ENCODE data around the gene COMT. TPM values are rescaled to one million over a fixed set of nuclear protein-coding genes. Genes with fewer than 3 reads are reported as not detected.

COMT gene
- total and polyA plus RNA-seq, 9 of the 15 experiments (the other 6 are each of a cell fraction or from before 2014, with no cell fraction given), result 12.5 to 351 (median 155) TPM

DNA sequence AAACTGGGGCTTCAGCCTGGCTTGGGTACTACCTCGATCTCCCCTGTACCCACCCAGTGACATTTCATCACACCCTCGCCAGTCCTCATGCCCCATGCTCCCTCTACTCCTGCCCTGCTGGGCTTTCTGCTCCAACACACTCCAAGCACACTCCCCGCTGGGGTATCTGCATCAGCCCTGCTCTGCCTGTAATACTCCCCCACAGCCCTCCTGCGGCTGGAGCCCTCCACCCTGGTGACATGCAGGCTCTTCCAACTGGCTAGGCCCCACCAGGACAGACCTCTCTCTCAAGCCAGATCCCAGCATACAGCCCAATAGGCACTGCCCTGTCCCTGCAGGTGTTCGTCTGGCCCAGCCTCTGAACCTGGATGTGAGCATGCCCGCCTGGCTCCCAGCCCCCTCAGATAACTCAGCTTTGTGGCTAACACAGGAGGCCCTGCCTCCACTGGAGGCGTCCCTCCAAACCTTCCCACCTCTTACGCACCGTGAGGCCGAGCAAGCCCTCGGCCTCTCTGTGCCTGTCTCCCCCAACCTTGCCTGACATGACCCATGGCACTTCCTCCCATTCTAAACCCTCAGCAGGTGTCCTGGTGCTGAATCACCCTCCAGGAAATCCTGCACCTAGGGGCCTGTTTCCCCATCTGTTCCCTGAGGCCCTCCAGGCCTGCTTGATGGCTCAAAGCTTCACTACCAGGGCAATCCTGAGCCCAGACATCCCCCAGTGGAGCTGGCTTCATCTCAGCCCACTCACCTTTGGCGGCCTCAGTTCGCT is 33.5 kb downstream of the COMT start (continued):
- TF ChIP-seq, protein P1, sequence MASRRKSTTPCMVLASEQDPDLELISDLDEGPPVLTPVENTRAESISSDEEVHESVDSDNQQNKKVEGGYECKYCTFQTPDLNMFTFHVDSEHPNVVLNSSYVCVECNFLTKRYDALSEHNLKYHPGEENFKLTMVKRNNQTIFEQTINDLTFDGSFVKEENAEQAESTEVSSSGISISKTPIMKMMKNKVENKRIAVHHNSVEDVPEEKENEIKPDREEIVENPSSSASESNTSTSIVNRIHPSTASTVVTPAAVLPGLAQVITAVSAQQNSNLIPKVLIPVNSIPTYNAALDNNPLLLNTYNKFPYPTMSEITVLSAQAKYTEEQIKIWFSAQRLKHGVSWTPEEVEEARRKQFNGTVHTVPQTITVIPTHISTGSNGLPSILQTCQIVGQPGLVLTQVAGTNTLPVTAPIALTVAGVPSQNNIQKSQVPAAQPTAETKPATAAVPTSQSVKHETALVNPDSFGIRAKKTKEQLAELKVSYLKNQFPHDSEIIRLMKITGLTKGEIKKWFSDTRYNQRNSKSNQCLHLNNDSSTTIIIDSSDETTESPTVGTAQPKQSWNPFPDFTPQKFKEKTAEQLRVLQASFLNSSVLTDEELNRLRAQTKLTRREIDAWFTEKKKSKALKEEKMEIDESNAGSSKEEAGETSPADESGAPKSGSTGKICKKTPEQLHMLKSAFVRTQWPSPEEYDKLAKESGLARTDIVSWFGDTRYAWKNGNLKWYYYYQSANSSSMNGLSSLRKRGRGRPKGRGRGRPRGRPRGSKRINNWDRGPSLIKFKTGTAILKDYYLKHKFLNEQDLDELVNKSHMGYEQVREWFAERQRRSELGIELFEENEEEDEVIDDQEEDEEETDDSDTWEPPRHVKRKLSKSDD (conservative IDR thresholded peaks at IDR 0.05; ENCODE audit: low read length), result no peak
- TF ChIP-seq NR4A1 (CRISPR knock-in tag; IDR thresholded peaks at IDR 0.05), result no peak
- no peak for TF ChIP-seq NR4A1 (tag; IDR thresholded peaks at IDR 0.05)
- 0 out of 2 replicates have a peak, but pooled peaks have one; percentile 14 for TF ChIP-seq KLF1 (tag; IDR thresholded peaks at IDR 0.05)
- TF ChIP-seq SMAD1 (IDR thresholded peaks at IDR 0.05; ENCODE audit: low read depth, low read length, partially characterized antibody), result no peak
- TF ChIP-seq SMARCA5 (IDR thresholded peaks at IDR 0.05), result 0 out of 2 replicates have a peak, but pooled peaks have one; percentile 40
- TF ChIP-seq SRSF3 (IDR thresholded peaks at IDR 0.05; ENCODE audit: insufficient read depth, low read length), result no peak
- TF ChIP-seq HEY1 (CRISPR knock-in tag; IDR thresholded peaks at IDR 0.05; ENCODE audit: borderline replicate concordance), result no peak
- TF ChIP-seq MEIS2 (IDR thresholded peaks at IDR 0.05; ENCODE audit: partially characterized antibody), result no peak
- TF ChIP-seq, protein P2, sequence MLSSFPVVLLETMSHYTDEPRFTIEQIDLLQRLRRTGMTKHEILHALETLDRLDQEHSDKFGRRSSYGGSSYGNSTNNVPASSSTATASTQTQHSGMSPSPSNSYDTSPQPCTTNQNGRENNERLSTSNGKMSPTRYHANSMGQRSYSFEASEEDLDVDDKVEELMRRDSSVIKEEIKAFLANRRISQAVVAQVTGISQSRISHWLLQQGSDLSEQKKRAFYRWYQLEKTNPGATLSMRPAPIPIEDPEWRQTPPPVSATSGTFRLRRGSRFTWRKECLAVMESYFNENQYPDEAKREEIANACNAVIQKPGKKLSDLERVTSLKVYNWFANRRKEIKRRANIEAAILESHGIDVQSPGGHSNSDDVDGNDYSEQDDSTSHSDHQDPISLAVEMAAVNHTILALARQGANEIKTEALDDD (IDR thresholded peaks at IDR 0.05), result no peak
- TF ChIP-seq STAG1 (CRISPR knock-in tag; IDR thresholded peaks at IDR 0.05; ENCODE audit: borderline replicate concordance), result no peak
- peak; percentile 21; the same call in 1 of the 2 replicates for TF ChIP-seq ATF7 (IDR thresholded peaks at IDR 0.05)
- no peak for TF ChIP-seq ZNF224 (CRISPR knock-in tag; IDR thresholded peaks at IDR 0.05)
- TF ChIP-seq ZZZ3 (IDR thresholded peaks at IDR 0.05), result no peak
- TF ChIP-seq ZNF445 (CRISPR knock-in tag; IDR thresholded peaks at IDR 0.05; ENCODE audit: low read depth), result no peak
- TF ChIP-seq, protein P3, sequence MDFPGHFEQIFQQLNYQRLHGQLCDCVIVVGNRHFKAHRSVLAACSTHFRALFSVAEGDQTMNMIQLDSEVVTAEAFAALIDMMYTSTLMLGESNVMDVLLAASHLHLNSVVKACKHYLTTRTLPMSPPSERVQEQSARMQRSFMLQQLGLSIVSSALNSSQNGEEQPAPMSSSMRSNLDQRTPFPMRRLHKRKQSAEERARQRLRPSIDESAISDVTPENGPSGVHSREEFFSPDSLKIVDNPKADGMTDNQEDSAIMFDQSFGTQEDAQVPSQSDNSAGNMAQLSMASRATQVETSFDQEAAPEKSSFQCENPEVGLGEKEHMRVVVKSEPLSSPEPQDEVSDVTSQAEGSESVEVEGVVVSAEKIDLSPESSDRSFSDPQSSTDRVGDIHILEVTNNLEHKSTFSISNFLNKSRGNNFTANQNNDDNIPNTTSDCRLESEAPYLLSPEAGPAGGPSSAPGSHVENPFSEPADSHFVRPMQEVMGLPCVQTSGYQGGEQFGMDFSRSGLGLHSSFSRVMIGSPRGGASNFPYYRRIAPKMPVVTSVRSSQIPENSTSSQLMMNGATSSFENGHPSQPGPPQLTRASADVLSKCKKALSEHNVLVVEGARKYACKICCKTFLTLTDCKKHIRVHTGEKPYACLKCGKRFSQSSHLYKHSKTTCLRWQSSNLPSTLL (IDR thresholded peaks at IDR 0.05), result no peak
- TF ChIP-seq HNRNPLL (IDR thresholded peaks at IDR 0.05; ENCODE audit: low read depth, low read length, poor library complexity, severe bottlenecking), result peak; percentile 23
- no peak for TF ChIP-seq ZNF57 (CRISPR knock-in tag; IDR thresholded peaks at IDR 0.05)
- TF ChIP-seq YY1 (IDR thresholded peaks at IDR 0.05; ENCODE audit: borderline replicate concordance in 1 of 3, control insufficient read depth in 1 of 3, extremely low read depth in 1 of 3, insufficient read depth in 3 of 3, insufficient read length in 1 of 3, insufficient replicate concordance in 2 of 3, low read depth in 1 of 3, low read length in 2 of 3), result peak in 1 of 3 experiments; percentile 4
- peak; percentile 29; the same call in 1 of the 2 replicates for TF ChIP-seq CC2D1A (IDR thresholded peaks at IDR 0.05)
- TF ChIP-seq RAD51 (IDR thresholded peaks at IDR 0.05; ENCODE audit: borderline replicate concordance, low read depth), result no peak
- TF ChIP-seq ZNF431 (CRISPR knock-in tag; IDR thresholded peaks at IDR 0.05), result no peak
- 0 out of 2 replicates have a peak, but pooled peaks have one; percentile 1 for TF ChIP-seq ATF1 (CRISPR knock-in tag; IDR thresholded peaks at IDR 0.05)
- TF ChIP-seq ATF1 (tag; IDR thresholded peaks at IDR 0.05), result peak; percentile 47
